HEK293 (cell line): ENCODE results near the gene IKZF1.

Source experiments
- CTCF ChIA-PET: fragments of 350-600 bp; formaldehyde crosslinking; extraction: SDS; loops from one replicate; lab custom pipeline; 2021; ENCODE audit warnings: antibody characterized with exemption; lab: Yijun Ruan, JAX
- POLR2A ChIA-PET: fragments of 300-600 bp; formaldehyde crosslinking; extraction: SDS; loops from one replicate; lab custom pipeline; 2020; ENCODE audit warnings: antibody characterized with exemption, inconsistent platforms; lab: Yijun Ruan, JAX
- H3K27ac ChIP-seq: fragments of 200-500 bp; sonication (Bioruptor generic); 2 replicates; pipeline ENCODE4 v1.5.1; 2014; ENCODE audit warnings: low read depth, low read length, control low read depth, inconsistent platforms; ENCODE audit errors: extremely low read depth
- H3K36me3 ChIP-seq, 2 experiments: fragments of 200-500 bp in 1 of 2; sonication (Bioruptor generic) in 1 of 2; 1 replicate in 1 of 2; 2 replicates in 1 of 2; pipeline ENCODE4 v1.5.1; 2014 to 2017; ENCODE audit warnings: inconsistent platforms in 2 of 2, low read length in 2 of 2; ENCODE audit not compliant: control insufficient read depth in 2 of 2, insufficient read depth in 1 of 2
- H3K4me1 ChIP-seq: fragments of 200-500 bp; sonication (Bioruptor generic); 2 replicates; pipeline ENCODE4 v1.5.1; 2014; ENCODE audit warnings: mild to moderate bottlenecking, low read length, inconsistent platforms; ENCODE audit not compliant: control insufficient read depth, insufficient read depth
- H3K4me3 ChIP-seq: 2 replicates; pipeline ENCODE4 v1.5.1; 2011; ENCODE audit warnings: low read depth, mild to moderate bottlenecking, control low read depth, low read length, moderate library complexity
- H3K9me3 ChIP-seq: fragments of 200-500 bp; sonication (Bioruptor generic); 2 replicates; pipeline ENCODE4 v1.5.1; 2014; ENCODE audit warnings: low read depth, low read length, inconsistent platforms; ENCODE audit not compliant: control insufficient read depth, insufficient read depth
- ZBTB8A ChIP-seq: fragments of 450-650 bp; formaldehyde crosslinking; IDR thresholded peaks from 2 replicates; pipeline ENCODE4 v1.5.1; 2016; ENCODE audit warnings: missing biosample characterization, missing genetic modification characterization
- ZFP3 ChIP-seq: fragments of 450-650 bp; formaldehyde crosslinking; IDR thresholded peaks from 2 replicates; pipeline ENCODE4 v1.5.1; 2016; ENCODE audit warnings: low read depth, missing biosample characterization, missing genetic modification characterization
- ZNF138 ChIP-seq: fragments of 450-650 bp; formaldehyde crosslinking; IDR thresholded peaks from 2 replicates; pipeline ENCODE4 v1.5.1; 2016; ENCODE audit warnings: missing biosample characterization, missing genetic modification characterization, borderline replicate concordance
- ZNF239 ChIP-seq: fragments of 450-650 bp; formaldehyde crosslinking; IDR thresholded peaks from 2 replicates; pipeline ENCODE4 v1.5.1; 2016; ENCODE audit warnings: missing biosample characterization, missing genetic modification characterization
- ZNF324 ChIP-seq: fragments of 450-650 bp; formaldehyde crosslinking; IDR thresholded peaks from 2 replicates; pipeline ENCODE4 v1.5.1; 2016; ENCODE audit warnings: missing biosample characterization, missing genetic modification characterization
- ZNF350 ChIP-seq: fragments of 450-650 bp; formaldehyde crosslinking; IDR thresholded peaks from 2 replicates; pipeline ENCODE4 v1.5.0; 2017; ENCODE audit warnings: missing biosample characterization, mild to moderate bottlenecking, missing genetic modification characterization
- ZNF391 ChIP-seq: fragments of 450-650 bp; formaldehyde crosslinking; IDR thresholded peaks from 2 replicates; pipeline ENCODE4 v1.5.1; 2016; ENCODE audit warnings: low read depth, missing biosample characterization, missing genetic modification characterization, borderline replicate concordance
- ZNF610 ChIP-seq: fragments of 450-650 bp; formaldehyde crosslinking; IDR thresholded peaks from 2 replicates; pipeline ENCODE4 v1.5.1; 2016; ENCODE audit warnings: missing biosample characterization, missing genetic modification characterization, borderline replicate concordance
- ZNF624 ChIP-seq: fragments of 450-650 bp; formaldehyde crosslinking; IDR thresholded peaks from 2 replicates; pipeline ENCODE4 v1.5.1; 2017; ENCODE audit warnings: missing biosample characterization, missing genetic modification characterization
- ZNF701 ChIP-seq: fragments of 450-650 bp; formaldehyde crosslinking; IDR thresholded peaks from 2 replicates; pipeline ENCODE4 v1.5.1; 2016; ENCODE audit warnings: missing biosample characterization, missing genetic modification characterization
- ZSCAN30 ChIP-seq: fragments of 450-650 bp; IDR thresholded peaks from 2 replicates; pipeline ENCODE4 v1.5.1; 2018; ENCODE audit warnings: missing biosample characterization, mild to moderate bottlenecking, missing genetic modification characterization, moderate library complexity
- TF ChIP-seq, protein P1 (sequence below): fragments of 450-650 bp; formaldehyde crosslinking; IDR thresholded peaks from 2 replicates; pipeline ENCODE4 v1.5.1; 2016; ENCODE audit warnings: missing biosample characterization, missing genetic modification characterization
- TF ChIP-seq, protein P2 (sequence below): fragments of 450-650 bp; formaldehyde crosslinking; IDR thresholded peaks from 2 replicates; pipeline ENCODE4 v1.5.1; 2016; ENCODE audit warnings: missing biosample characterization, missing genetic modification characterization
- TF ChIP-seq, protein P3 (sequence below): fragments of 450-650 bp; formaldehyde crosslinking; IDR thresholded peaks from 2 replicates; pipeline ENCODE4 v1.5.1; 2016; ENCODE audit warnings: missing biosample characterization, missing genetic modification characterization, borderline replicate concordance
- TF ChIP-seq, protein P4 (sequence below): fragments of 450-650 bp; formaldehyde crosslinking; IDR thresholded peaks from 2 replicates; pipeline ENCODE4 v1.5.1; 2016; ENCODE audit warnings: missing biosample characterization, missing genetic modification characterization
- TF ChIP-seq, protein P5 (sequence below): fragments of 450-650 bp; formaldehyde crosslinking; IDR thresholded peaks from 2 replicates; pipeline ENCODE4 v1.5.1; 2016; ENCODE audit warnings: missing biosample characterization, missing genetic modification characterization, low read depth
- TF ChIP-seq, protein P6 (sequence below): fragments of 450-650 bp; formaldehyde crosslinking; IDR thresholded peaks from 2 replicates; pipeline ENCODE4 v1.5.1; 2017; ENCODE audit warnings: missing biosample characterization, missing genetic modification characterization

Gene IKZF1

DNA sequence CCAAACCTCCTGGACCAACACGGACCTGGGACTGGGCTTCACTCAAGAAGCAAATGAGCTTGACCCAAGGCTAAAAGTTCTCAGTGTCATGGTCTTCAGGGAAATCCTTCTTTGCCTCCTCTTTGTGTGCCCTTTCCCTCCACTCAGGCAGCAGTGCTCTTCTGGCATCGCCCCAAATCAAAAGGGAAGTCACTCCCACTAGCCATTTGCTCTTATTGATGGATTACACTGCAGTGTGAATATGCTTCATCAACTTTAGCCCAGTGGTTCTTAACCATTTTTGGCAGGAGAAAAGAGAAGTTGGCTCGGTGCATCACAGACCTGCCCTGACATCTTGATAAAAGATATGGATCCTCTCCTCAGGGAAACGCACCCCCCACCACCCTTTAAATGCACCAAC, 19.2 kb upstream of the IKZF1 start:
- POLR2A ChIA-PET = no interaction called here
- no peaks in the 10 kb centered on the region for H3K36me3 ChIP-seq
- no peaks in the 10 kb centered on the region for H3K9me3 ChIP-seq
- no peak overlapping the region for H3K27ac ChIP-seq
- TF ChIP-seq ZFP3 (tag by site-specific recombination) = no peak
- TF ChIP-seq ZNF324 (tag by site-specific recombination) = no peak
- no peak for TF ChIP-seq ZNF610 (tag by site-specific recombination)
- no peak for TF ChIP-seq ZNF239 (tag by site-specific recombination)
- TF ChIP-seq ZSCAN30 (tag by site-specific recombination) = no peak
- no peak for TF ChIP-seq ZBTB8A
- TF ChIP-seq, protein P1, sequence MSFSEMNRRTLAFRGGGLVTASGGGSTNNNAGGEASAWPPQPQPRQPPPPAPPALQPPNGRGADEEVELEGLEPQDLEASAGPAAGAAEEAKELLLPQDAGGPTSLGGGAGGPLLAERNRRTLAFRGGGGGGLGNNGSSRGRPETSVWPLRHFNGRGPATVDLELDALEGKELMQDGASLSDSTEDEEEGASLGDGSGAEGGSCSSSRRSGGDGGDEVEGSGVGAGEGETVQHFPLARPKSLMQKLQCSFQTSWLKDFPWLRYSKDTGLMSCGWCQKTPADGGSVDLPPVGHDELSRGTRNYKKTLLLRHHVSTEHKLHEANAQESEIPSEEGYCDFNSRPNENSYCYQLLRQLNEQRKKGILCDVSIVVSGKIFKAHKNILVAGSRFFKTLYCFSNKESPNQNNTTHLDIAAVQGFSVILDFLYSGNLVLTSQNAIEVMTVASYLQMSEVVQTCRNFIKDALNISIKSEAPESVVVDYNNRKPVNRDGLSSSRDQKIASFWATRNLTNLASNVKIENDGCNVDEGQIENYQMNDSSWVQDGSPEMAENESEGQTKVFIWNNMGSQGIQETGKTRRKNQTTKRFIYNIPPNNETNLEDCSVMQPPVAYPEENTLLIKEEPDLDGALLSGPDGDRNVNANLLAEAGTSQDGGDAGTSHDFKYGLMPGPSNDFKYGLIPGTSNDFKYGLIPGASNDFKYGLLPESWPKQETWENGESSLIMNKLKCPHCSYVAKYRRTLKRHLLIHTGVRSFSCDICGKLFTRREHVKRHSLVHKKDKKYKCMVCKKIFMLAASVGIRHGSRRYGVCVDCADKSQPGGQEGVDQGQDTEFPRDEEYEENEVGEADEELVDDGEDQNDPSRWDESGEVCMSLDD (tag by site-specific recombination) = no peak
- TF ChIP-seq, protein P2, sequence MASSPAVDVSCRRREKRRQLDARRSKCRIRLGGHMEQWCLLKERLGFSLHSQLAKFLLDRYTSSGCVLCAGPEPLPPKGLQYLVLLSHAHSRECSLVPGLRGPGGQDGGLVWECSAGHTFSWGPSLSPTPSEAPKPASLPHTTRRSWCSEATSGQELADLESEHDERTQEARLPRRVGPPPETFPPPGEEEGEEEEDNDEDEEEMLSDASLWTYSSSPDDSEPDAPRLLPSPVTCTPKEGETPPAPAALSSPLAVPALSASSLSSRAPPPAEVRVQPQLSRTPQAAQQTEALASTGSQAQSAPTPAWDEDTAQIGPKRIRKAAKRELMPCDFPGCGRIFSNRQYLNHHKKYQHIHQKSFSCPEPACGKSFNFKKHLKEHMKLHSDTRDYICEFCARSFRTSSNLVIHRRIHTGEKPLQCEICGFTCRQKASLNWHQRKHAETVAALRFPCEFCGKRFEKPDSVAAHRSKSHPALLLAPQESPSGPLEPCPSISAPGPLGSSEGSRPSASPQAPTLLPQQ = no peak
- CTCF ChIA-PET = no interaction called here
- no peak overlapping the region for H3K4me3 ChIP-seq
- H3K4me1 ChIP-seq = no peaks in the 10 kb centered on the region

DNA sequence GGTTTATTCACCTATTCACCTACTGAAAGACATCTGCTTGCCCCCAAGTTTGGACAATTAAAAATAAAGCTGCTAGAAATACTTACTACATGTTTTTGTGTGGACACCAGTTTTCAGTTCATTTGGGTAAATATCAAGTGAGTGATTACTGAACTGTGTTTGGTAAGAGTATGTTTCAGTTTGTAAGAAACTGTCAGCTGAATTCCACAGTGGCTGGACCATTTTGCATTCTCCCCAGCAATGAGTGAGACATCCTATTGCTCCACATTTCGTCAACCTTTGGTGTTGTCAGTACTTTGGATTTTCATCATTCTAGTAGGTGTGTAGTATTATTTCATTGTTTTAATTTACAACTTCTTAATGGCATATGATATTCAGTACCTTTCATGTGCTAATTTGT, 17.4 kb upstream of the IKZF1 start:
- no peak overlapping the region for H3K4me3 ChIP-seq
- no peak overlapping the region for H3K27ac ChIP-seq
- no peaks in the 10 kb centered on the region for H3K9me3 ChIP-seq
- no peaks in the 10 kb centered on the region for H3K4me1 ChIP-seq
- ChIA-PET CTCF (no interaction called here), POLR2A (no interaction called here)
- H3K36me3 ChIP-seq = no peaks in the 10 kb centered on the region
- no peak for TF ChIP-seq ZNF701 (tag by site-specific recombination)
- TF ChIP-seq, protein P3, sequence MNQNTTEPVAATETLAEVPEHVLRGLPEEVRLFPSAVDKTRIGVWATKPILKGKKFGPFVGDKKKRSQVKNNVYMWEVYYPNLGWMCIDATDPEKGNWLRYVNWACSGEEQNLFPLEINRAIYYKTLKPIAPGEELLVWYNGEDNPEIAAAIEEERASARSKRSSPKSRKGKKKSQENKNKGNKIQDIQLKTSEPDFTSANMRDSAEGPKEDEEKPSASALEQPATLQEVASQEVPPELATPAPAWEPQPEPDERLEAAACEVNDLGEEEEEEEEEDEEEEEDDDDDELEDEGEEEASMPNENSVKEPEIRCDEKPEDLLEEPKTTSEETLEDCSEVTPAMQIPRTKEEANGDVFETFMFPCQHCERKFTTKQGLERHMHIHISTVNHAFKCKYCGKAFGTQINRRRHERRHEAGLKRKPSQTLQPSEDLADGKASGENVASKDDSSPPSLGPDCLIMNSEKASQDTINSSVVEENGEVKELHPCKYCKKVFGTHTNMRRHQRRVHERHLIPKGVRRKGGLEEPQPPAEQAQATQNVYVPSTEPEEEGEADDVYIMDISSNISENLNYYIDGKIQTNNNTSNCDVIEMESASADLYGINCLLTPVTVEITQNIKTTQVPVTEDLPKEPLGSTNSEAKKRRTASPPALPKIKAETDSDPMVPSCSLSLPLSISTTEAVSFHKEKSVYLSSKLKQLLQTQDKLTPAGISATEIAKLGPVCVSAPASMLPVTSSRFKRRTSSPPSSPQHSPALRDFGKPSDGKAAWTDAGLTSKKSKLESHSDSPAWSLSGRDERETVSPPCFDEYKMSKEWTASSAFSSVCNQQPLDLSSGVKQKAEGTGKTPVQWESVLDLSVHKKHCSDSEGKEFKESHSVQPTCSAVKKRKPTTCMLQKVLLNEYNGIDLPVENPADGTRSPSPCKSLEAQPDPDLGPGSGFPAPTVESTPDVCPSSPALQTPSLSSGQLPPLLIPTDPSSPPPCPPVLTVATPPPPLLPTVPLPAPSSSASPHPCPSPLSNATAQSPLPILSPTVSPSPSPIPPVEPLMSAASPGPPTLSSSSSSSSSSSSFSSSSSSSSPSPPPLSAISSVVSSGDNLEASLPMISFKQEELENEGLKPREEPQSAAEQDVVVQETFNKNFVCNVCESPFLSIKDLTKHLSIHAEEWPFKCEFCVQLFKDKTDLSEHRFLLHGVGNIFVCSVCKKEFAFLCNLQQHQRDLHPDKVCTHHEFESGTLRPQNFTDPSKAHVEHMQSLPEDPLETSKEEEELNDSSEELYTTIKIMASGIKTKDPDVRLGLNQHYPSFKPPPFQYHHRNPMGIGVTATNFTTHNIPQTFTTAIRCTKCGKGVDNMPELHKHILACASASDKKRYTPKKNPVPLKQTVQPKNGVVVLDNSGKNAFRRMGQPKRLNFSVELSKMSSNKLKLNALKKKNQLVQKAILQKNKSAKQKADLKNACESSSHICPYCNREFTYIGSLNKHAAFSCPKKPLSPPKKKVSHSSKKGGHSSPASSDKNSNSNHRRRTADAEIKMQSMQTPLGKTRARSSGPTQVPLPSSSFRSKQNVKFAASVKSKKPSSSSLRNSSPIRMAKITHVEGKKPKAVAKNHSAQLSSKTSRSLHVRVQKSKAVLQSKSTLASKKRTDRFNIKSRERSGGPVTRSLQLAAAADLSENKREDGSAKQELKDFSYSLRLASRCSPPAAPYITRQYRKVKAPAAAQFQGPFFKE (tag by site-specific recombination) = no peak
- no peak for TF ChIP-seq ZNF624 (tag by site-specific recombination)
- no peak for TF ChIP-seq ZNF138
- TF ChIP-seq, protein P4, sequence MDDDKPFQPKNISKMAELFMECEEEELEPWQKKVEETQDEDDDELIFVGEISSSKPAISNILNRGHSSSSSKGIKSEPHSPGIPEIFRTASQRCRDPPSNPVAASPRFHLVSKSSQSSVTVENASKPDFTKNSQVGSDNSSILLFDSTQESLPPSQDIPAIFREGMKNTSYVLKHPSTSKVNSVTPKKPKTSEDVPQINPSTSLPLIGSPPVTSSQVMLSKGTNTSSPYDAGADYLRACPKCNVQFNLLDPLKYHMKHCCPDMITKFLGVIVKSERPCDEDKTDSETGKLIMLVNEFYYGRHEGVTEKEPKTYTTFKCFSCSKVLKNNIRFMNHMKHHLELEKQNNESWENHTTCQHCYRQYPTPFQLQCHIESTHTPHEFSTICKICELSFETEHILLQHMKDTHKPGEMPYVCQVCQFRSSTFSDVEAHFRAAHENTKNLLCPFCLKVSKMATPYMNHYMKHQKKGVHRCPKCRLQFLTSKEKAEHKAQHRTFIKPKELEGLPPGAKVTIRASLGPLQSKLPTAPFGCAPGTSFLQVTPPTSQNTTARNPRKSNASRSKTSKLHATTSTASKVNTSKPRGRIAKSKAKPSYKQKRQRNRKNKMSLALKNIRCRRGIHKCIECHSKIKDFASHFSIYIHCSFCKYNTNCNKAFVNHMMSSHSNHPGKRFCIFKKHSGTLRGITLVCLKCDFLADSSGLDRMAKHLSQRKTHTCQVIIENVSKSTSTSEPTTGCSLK = no peak
- no peak for TF ChIP-seq ZNF350 (tag by site-specific recombination)
- no peak for TF ChIP-seq ZNF391 (tag by site-specific recombination)
- TF ChIP-seq, protein P5, sequence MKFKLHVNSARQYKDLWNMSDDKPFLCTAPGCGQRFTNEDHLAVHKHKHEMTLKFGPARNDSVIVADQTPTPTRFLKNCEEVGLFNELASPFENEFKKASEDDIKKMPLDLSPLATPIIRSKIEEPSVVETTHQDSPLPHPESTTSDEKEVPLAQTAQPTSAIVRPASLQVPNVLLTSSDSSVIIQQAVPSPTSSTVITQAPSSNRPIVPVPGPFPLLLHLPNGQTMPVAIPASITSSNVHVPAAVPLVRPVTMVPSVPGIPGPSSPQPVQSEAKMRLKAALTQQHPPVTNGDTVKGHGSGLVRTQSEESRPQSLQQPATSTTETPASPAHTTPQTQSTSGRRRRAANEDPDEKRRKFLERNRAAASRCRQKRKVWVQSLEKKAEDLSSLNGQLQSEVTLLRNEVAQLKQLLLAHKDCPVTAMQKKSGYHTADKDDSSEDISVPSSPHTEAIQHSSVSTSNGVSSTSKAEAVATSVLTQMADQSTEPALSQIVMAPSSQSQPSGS = no peak
- TF ChIP-seq, protein P6, sequence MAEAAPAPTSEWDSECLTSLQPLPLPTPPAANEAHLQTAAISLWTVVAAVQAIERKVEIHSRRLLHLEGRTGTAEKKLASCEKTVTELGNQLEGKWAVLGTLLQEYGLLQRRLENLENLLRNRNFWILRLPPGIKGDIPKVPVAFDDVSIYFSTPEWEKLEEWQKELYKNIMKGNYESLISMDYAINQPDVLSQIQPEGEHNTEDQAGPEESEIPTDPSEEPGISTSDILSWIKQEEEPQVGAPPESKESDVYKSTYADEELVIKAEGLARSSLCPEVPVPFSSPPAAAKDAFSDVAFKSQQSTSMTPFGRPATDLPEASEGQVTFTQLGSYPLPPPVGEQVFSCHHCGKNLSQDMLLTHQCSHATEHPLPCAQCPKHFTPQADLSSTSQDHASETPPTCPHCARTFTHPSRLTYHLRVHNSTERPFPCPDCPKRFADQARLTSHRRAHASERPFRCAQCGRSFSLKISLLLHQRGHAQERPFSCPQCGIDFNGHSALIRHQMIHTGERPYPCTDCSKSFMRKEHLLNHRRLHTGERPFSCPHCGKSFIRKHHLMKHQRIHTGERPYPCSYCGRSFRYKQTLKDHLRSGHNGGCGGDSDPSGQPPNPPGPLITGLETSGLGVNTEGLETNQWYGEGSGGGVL (tag by site-specific recombination) = no peak
